Measurements from ENCODE around the gene LRCH2.
"Not testable (repeated sequence)": the region's sequence is repeated elsewhere in the genome, so short reads cannot be mapped to it uniquely, and the experiment has no call there.

The LRCH2 gene, protein sequence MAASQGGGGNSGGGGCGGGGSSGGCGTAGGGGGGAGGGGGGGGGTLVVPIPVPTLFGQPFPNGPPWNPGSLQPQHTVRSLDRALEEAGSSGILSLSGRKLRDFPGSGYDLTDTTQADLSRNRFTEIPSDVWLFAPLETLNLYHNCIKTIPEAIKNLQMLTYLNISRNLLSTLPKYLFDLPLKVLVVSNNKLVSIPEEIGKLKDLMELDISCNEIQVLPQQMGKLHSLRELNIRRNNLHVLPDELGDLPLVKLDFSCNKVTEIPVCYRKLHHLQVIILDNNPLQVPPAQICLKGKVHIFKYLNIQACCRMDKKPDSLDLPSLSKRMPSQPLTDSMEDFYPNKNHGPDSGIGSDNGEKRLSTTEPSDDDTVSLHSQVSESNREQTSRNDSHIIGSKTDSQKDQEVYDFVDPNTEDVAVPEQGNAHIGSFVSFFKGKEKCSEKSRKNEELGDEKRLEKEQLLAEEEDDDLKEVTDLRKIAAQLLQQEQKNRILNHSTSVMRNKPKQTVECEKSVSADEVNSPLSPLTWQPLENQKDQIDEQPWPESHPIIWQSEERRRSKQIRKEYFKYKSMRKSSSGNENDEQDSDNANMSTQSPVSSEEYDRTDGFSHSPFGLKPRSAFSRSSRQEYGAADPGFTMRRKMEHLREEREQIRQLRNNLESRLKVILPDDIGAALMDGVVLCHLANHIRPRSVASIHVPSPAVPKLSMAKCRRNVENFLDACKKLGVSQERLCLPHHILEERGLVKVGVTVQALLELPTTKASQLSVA

GRCh38 chrX:115233497-115234455 is at the start of gene LRCH2:
LRCH2 (minus strand) TSS chrX:115234096; CDS start chrX:115234041, 55 bp downstream.
- no peak for DNase-seq (ENCODE audit: low read depth in 2 of 2)

DNA sequence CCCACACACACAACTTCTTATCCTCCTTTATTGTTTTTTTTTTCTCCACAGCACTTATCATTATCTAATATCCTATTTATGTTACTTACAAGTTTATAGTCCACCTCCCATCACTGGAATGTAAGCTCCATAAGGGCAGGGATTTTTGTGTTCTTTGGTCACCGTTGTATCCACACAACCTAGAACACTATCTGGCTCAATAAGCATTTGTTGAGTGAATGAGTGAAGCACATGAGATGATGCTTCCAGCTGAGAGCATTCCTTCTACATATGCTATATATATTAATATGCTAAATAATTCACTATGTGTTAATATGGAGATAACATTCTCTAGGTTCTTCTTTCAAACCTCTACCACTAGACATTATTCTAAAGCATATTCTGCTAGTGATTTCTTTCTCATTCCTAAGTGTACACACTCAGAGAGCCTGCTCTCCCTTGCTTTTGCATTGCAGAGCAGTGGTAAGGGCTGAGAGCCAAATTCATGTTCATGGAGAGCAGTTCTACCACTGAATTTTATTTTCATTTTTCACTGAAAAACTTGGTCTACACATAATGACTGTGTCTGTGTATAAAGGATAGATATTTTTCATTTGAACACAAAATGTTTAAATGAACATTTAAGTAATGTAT is 35.3 kb upstream of the LRCH2 start:
- DNase-seq (ENCODE audit: low read depth in 2 of 2), result no peak

DNA sequence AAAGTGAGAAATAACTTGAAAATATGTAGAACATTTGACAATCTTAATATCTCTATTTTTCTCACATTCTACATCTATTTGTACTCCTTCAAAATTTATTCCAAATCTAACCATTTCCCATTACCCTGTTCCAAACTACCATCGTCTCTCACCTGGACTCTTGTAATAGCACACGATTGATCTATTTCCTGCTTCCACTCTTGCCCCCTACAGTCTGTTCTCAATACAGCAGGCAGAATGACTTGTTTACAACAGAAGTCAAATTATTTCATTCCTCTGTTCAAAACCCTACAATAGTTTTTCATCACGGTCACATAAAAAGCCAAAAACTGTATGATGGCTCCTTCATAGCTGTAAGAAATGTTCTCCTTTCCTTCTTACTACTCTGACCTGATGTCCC is 34.5 kb upstream of the LRCH2 start:
- DNase-seq (ENCODE audit: low read depth in 2 of 2), result no peak

GRCh38 chrX:115266300-115266699 is 32.4 kb upstream of the LRCH2 start:
- no peak for DNase-seq (ENCODE audit: low read depth in 2 of 2)

- DNase-seq (ENCODE audit: low read depth in 2 of 2), result no peak
These were observed 30.1 kb upstream of the LRCH2 start for GRCh38 chrX:115264009-115264408.

DNA sequence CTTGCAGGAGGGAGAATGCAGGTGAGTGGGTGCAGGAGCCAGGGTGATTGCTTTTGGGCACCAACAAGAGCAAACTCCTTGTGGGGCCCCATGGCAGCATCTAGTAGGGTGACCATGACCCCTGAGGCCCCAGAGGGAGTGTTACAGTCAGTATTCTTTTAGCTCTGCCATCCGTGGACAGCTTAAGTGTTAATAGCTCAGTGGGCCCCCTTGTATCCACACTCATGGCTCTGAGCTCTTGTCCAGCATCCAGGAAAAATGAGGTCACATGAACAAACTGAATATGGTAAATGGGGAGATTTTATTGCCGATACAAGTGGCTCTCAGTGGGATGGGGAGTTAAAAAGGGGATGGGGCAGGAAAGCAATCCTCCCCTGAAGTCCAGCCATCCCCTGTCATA is 27.3 kb upstream of the LRCH2 start:
- DNase-seq (ENCODE audit: low read depth in 2 of 2), result no peak

GRCh38 chrX:115260330-115260729 is 26.4 kb upstream of the LRCH2 start:
- DNase-seq (ENCODE audit: low read depth in 2 of 2), result no peak

- no peak for DNase-seq (ENCODE audit: low read depth in 2 of 2)
These were observed 25.5 kb upstream of the LRCH2 start for GRCh38 chrX:115259238-115259875.

GRCh38 chrX:115257711-115258110 is 23.8 kb upstream of the LRCH2 start:
- DNase-seq (ENCODE audit: low read depth in 2 of 2), result no peak

DNA sequence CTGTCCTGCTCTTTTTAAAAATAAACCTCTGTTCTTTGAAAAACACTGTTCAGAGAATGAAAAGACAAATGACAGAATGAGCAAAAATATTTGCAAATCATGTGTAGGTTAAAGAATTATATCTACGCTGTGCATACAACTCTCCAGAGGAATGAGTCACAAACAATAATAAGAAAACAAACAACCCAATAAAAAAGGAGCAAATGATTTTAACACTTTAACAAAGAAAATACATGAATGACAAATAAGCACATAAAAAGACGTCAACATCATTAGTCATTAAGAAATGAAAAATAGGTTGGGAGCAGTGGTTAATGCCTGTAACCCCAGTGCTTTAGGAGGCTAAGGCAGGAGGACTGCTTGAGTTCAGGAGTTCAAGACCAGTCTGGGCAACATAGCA is 21.1 kb upstream of the LRCH2 start:
- no peak for DNase-seq (ENCODE audit: low read depth in 2 of 2)

DNA sequence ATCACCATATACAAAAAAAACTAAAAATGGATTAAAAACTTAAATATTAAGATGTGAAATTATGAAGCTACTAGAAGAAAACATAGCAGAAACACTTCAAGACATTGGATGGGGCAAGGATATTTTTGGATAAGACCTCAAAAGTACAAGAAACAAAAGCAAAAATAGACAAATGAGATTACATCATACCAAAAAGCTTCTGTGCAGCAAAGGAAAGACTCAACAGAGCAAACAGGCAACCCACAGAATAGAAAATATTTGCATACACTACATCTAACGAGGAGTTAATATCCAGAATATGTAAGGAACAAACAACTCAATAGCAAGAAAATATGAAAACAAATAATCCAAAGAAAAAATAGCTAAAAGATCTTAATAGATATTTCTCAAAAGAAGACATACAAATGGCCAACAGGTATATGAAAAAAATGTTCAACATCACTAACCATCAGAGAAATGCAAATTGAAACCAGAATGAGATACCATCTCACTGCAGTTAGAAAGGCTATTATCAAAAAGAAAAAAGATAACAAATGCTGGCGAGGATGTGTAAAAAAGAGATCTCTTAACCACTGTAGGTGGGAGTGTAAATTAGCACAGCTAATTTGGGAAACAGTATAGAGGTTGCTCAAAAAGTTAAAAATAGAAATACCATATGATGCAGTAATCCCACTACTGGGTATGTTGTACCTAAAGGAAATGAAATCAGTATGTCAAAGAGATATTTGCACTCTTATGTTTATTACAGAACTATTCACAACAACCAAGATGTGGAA is 17.8 kb upstream of the LRCH2 start:
- DNase-seq (ENCODE audit: low read depth in 2 of 2), result no peak

GRCh38 chrX:115237056-115237455 is 3.2 kb upstream of the LRCH2 start:
- no peak for DNase-seq (ENCODE audit: low read depth in 2 of 2)

- DNase-seq (ENCODE audit: low read depth in 2 of 2), result no peak
These were observed 2.7 kb upstream of the LRCH2 start for GRCh38 chrX:115236560-115236959.

- no peak for DNase-seq (ENCODE audit: low read depth in 2 of 2)
These were observed 565 bp upstream of the LRCH2 start for GRCh38 chrX:115234461-115234860.

DNA sequence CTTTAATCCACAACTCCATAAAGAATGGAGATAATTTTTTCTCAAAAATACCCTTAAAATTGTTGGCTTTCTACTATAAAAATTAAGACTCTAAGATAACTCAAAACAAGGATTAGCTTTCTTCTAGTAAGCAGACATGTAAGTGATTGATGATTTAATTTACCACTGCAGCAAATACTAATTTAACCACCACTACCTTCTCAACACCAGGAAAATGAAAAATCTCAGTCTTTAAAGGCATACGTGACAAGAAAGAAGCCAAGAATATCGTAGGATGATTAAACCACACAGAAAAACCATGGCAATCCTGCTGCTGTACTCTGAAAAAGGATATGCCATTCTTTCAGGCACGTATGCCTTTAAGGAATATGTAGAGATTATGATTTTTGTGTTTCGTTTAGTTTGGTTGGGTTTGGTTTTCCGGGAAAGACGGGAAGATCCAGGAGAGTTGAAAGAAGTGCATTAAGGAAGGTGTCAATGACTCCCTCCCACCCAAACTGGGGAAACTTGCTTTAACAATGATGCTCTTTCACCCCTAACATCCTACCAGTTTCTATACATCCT is 881 bp downstream of the LRCH2 start:
- DNase-seq (ENCODE audit: low read depth in 2 of 2), result no peak

GRCh38 chrX:115229337-115230003 is 4.4 kb downstream of the LRCH2 start:
- DNase-seq (ENCODE audit: low read depth in 2 of 2), result no peak

DNA sequence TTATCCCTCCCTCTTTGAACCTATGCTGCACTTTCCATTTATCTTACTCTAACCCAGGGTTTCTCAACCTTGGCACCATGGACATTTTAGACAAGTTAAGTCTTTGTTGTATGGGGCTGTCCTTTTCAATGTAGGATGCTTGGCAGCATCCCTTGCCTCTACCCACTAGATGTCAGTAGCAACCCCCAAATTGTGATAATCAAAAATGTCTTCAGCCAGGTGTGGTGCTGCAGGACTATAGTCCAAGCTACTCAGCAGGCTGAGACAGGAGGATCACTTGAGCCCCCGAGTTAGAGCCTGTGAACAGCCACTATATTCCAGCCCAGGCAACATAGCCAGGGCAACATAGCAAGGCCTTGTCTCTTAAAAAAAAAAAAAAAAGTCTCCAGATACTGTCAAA is 7.0 kb downstream of the LRCH2 start:
- DNase-seq (ENCODE audit: low read depth in 2 of 2), result no peak

- DNase-seq (ENCODE audit: low read depth in 2 of 2), result not testable (repeated sequence)
These were observed 16.6 kb downstream of the LRCH2 start for GRCh38 chrX:115217346-115217745.

- DNase-seq (ENCODE audit: low read depth in 2 of 2), result no peak
These were observed 19.3 kb downstream of the LRCH2 start for GRCh38 chrX:115214605-115215004.
